Adrenal gland (tissue), 12 donors: ENCODE measurements around the gene TMC2. TPM values are rescaled to one million over a fixed set of nuclear protein-coding genes. Genes with fewer than 3 reads are reported as not detected.

ENCODE experiments used
- DNase-seq, 7 donors: peaks; one replicate each; pipeline ENCODE4 v3.0.0-alpha.2; 2019 to 2020
- H3K27ac ChIP-seq, 5 donors: fragments of 200-600 bp; sonication (generic) in 4 of 5; 1 replicate in 3 of 5; 2 replicates in 2 of 5; pipeline versions ENCODE4 v1.5.1 to v1.8.0; 2016 to 2020; ENCODE audit warnings: mild to moderate bottlenecking in 1 of 5
- H3K27me3 ChIP-seq: fragments of 200-600 bp; 2 replicates; pipeline ENCODE4 v1.8.0; 2021
- H3K36me3 ChIP-seq, 2 donors: fragments of 200-600 bp; replicated peaks in 1 of 2; 1 replicate in 1 of 2; 2 replicates in 1 of 2; pipeline versions ENCODE4 v1.5.1 to v1.8.0; 2018 to 2022
- H3K4me1 ChIP-seq, 2 donors: fragments of 200-600 bp; replicated peaks in 1 of 2; 1 replicate in 1 of 2; 2 replicates in 1 of 2; pipeline versions ENCODE4 v1.5.1 to v1.8.0; 2018 to 2021
- H3K4me3 ChIP-seq, 4 donors: fragments of 200-600 bp; sonication (generic) in 3 of 4; one replicate each; pipeline ENCODE4 v1.5.1; 2016 to 2018
- H3K9me3 ChIP-seq, 3 donors: fragments of 200-600 bp; sonication (generic) in 1 of 3; replicated peaks in 1 of 3; 1 replicate in 2 of 3; 2 replicates in 1 of 3; pipeline versions ENCODE4 v1.5.1 to v1.8.0; 2016 to 2021
- POLR2A ChIP-seq, 2 donors: fragments of 450-650 bp; IDR thresholded peaks; one replicate each; pipeline ENCODE4 v1.6.1; 2017; ENCODE audit warnings: antibody characterized with exemption in 2 of 2, mild to moderate bottlenecking in 2 of 2, moderate library complexity in 1 of 2
- WGBS, 4 donors: extraction: QIAGEN DNeasy Blood & Tissue Kit in 2 of 4; methylation state at CpG; one replicate each; pipeline versions ENCODE4 v1.1.5 to v1.1.7; 2013 to 2017; 5-methylcytosine and 5-hydroxymethylcytosine counted together
- intact Hi-C, 2 donors: fragments of 100-400 bp; cut with DNase I; formaldehyde crosslinking; loops; one replicate each; pipeline versions ENCODE4 v1.14.1 to v1.15.0; 2022 to 2023
- polyA plus RNA-seq, 3 donors: library from polyadenylated mRNA; stranded (reverse); fragments of 200-250 nt in 2 of 3; fragments of 350-450 nt in 1 of 3; fragmentation: Illumina TruSeq in 1 of 3; extraction: RNeasy Lipid Tissue Mini Kit (QIAGEN cat#74804) in 1 of 3; gene quantifications; one replicate each; pipeline ENCODE4 v1.2.3, GENCODE V29; 2013 to 2014
- total RNA-seq, 9 donors: library from RNA; depleted of rRNA in 4 of 9; stranded (reverse); fragments of >200 nt in 4 of 9; fragments of 120-200 nt in 1 of 9; fragmentation: NEBNext Ultra II Directional in 1 of 9; extraction: Animal tissue kit (Norgen Biotek cat#: 25700) in 1 of 9; gene quantifications; one replicate each; pipeline versions ENCODE4 v1.1.0 to v1.2.4, GENCODE V29; 2013 to 2023
- TF ChIP-seq, protein P1 (sequence below), 6 experiments: fragments of 450-650 bp in 4 of 6; fragments of 200-600 bp in 2 of 6; sonication (generic) in 1 of 6; IDR thresholded peaks; 1 replicate in 5 of 6; 2 replicates in 1 of 6; pipeline versions ENCODE4 v1.5.1 to v1.8.0; 2016 to 2021; ENCODE audit warnings: antibody characterized with exemption in 6 of 6, mild to moderate bottlenecking in 2 of 6, moderate library complexity in 1 of 6
- donor health status: healthy with polysubstance abuse.
- donor health status: Bipolar disorder and iron deficiency.
- donor health status: DM: yes; HTN: yes; CAD: no.
- donor health status: DM: no; HTN: no; CAD: no.
- donor health status: DM: no; HTN: no; CAD: no.
- donor health status: DM: yes; HTN: yes; CAD: no.

The TMC2 gene
- total and polyA plus RNA-seq, 12 donors = 0.11 to 1.3 (median 0.42) TPM; not detected in 7

DNA sequence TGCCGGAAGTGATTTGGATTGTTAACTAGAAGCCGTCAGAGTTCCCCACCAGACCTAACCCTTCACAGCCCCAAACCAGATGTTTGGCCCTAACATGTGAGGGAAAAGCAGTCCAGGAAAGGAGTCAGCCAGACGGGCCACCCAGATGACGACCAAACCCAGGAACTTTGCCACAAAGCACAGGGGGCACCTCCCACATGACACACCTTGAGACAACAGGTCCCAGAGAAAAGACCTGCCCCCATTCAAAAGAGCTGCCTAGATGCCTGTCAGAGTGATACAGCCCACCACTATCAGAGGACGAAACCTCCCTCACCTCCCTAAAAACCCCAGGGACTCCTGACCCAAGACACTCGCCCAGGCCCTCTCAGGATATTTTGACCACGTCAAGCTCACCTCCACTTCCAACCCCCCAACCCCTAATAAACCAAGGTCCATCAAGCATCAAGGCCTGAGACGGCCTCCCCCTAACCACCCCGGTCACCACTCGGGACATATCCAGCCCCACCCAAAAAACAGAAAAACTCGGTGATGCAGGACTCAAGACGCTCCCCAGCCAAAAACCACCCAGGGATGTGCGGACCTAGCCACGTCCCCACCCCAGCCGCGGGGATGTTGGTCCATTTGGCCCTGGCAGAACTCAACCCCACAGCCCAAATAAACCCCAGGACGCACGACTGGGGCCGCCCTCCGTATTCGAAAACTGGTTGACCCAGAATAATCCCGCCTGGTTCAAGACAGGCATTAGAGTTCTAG, 28.3 kb upstream of the TMC2 start:
- Histone ChIP-seq H3K27ac (peak overlapping the region in 4 of 5 donors; percentile 82 to 94 (median 91)), H3K27me3 (no peaks in the 10 kb centered on the region), H3K4me1 (peaks cover 0 to 8% of the 10 kb centered on the region in 2 donors), H3K9me3 (no peaks in the 10 kb centered on the region), H3K36me3 (no peaks in the 10 kb centered on the region), H3K4me3 (peak overlapping the region; percentile 28 to 88 (median 59))
- 12 to 15% (median 13%) methylated on average over 11 to 22 of the region's 22 CpGs for WGBS, 4 donors
- intact Hi-C loops = no loop called here
- TF ChIP-seq, protein P1, sequence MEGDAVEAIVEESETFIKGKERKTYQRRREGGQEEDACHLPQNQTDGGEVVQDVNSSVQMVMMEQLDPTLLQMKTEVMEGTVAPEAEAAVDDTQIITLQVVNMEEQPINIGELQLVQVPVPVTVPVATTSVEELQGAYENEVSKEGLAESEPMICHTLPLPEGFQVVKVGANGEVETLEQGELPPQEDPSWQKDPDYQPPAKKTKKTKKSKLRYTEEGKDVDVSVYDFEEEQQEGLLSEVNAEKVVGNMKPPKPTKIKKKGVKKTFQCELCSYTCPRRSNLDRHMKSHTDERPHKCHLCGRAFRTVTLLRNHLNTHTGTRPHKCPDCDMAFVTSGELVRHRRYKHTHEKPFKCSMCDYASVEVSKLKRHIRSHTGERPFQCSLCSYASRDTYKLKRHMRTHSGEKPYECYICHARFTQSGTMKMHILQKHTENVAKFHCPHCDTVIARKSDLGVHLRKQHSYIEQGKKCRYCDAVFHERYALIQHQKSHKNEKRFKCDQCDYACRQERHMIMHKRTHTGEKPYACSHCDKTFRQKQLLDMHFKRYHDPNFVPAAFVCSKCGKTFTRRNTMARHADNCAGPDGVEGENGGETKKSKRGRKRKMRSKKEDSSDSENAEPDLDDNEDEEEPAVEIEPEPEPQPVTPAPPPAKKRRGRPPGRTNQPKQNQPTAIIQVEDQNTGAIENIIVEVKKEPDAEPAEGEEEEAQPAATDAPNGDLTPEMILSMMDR (IDR thresholded peaks at IDR 0.05) = no peak
- TF ChIP-seq POLR2A (IDR thresholded peaks at IDR 0.05) = no peak
- DNase-seq = peak in 2 of 7 donors; percentile 17 to 25

DNA sequence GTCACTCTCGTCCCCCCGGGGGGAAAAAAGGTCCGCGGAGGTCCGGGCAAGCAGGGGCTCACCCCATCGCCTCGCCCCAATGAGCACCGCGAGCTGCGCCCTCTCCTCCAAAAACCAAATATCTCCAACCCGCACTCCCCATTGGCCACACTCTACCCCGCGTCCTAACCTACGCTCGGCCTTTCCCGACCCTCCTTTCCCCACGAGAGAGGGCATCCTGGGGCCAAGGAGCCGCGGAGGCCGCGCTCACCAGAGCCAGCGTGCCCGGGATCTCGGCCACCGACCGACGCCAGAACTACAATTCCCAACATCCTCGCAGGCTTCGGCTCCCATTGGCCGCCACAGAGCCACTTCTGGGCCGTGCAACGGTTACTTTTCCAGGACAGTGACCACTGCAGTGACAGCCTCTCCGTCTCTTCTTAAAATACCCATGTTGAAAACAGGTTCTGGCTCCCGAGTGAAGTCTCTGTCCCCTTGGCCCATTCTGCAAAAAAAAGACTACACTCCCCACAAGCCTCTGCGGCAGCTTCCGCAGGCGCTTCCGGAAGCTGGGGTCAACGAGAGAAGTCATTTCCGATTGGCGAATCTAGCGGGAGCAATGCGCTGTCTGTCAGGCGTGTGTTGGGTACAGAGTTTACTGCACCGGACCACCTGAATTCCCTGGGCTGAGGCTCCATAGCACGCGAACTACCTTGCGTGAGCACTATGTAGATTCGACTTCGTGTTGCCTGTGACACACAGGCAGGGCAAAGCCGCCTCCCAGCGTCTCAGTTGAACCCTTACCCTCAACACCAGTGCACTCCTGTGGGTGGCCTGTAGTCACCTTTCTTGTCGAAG, 27.5 kb upstream of the TMC2 start, which contains the start of gene ZNF343:
ZNF343 (minus strand) TSS at position 285 of the 837 bp plus-strand sequence. CDS start 15,020 bp downstream, outside the sequence.
- no peaks in the 10 kb centered on the region for H3K36me3 ChIP-seq

DNA sequence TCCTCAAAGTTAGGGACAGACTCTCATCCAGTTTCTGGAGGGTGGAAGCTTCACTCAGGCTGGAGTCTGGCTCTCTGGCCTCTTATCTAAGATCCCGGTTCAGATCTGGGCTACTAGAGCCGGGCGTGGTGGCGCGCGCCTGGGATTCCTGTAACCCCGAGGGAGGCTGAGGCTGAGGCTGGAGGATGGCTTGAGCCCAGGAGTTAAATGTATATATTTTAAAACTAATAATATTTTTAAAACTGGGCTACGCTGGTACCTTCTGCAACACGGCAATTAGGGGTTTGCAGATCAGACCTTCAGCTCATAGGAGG, 26.9 kb upstream of the TMC2 start:
- Histone ChIP-seq H3K4me3 (peak overlapping the region in 3 of 4 donors; percentile 28 to 88 (median 86)), H3K4me1 (peaks cover 0 to 8% of the 10 kb centered on the region in 2 donors), H3K9me3 (no peaks in the 10 kb centered on the region), H3K27me3 (no peaks in the 10 kb centered on the region), H3K36me3 (no peaks in the 10 kb centered on the region), H3K27ac (peak overlapping the region in 3 of 5 donors; percentile 82 to 94 (median 92))
- no peak for DNase-seq
- 51 to 67% (median 55%) methylated on average over 9 of the region's 9 CpGs for WGBS, 4 donors
- no peak for TF ChIP-seq POLR2A (IDR thresholded peaks at IDR 0.05)
- TF ChIP-seq, protein P1 (IDR thresholded peaks at IDR 0.05) = no peak
- intact Hi-C loops = no loop called here

More for the DNA sequence above, 27.5 kb upstream of the TMC2 start, which contains the start of gene ZNF343:
- peak within 1 kb of the TSS; percentile 28 to 88 (median 59) for H3K4me3 ChIP-seq
- intact Hi-C loops = no loop called here
- peaks cover 0 to 8% of the 10 kb centered on the region in 2 donors for H3K4me1 ChIP-seq
- H3K9me3 ChIP-seq = no peaks in the 10 kb centered on the region
- peak in 1 of 2 donors; percentile 43 for TF ChIP-seq POLR2A (IDR thresholded peaks at IDR 0.05)
- TF ChIP-seq, protein P1 (IDR thresholded peaks at IDR 0.05) = no peak
- H3K27ac ChIP-seq = peak within 1 kb of the TSS; percentile 57 to 94 (median 90)
- H3K27me3 ChIP-seq = no peaks in the 10 kb centered on the region
- peak; percentile 76 to 90 (median 82) for DNase-seq
- WGBS, 4 donors = 0 to 1% (median 0%) methylated on average over 32 to 53 of the region's 53 CpGs

- WGBS, 4 donors = 70 to 74% (median 71%) methylated on average over 3 of the region's 3 CpGs
- H3K4me3 ChIP-seq = peak overlapping the region in 1 of 4 donors; percentile 86
- no peak for TF ChIP-seq POLR2A (IDR thresholded peaks at IDR 0.05)
- TF ChIP-seq, protein P1 (IDR thresholded peaks at IDR 0.05) = no peak
Observed at GRCh38 chr20:2509794-2510193, 26.6 kb upstream of the TMC2 start.

More at GRCh38 chr20:2509794-2510193, 26.6 kb upstream of the TMC2 start:
- Histone ChIP-seq H3K4me1 (peaks cover 0 to 8% of the 10 kb centered on the region in 2 donors), H3K27ac (no peak overlapping the region), H3K36me3 (no peaks in the 10 kb centered on the region), H3K9me3 (no peaks in the 10 kb centered on the region), H3K27me3 (no peaks in the 10 kb centered on the region)
- no peak for DNase-seq
- intact Hi-C loops = no loop called here
